Neutrophil (primary cell): ENCODE data around the gene CAMTA1.

Experiments used
- H3K27ac ChIP-seq: fragments of 200-600 bp; sonication (generic); 2 replicates; pipeline ENCODE4 v1.5.1; 2016; ENCODE audit warnings: mild to moderate bottlenecking, moderate library complexity
- H3K27me3 ChIP-seq: fragments of 200-600 bp; sonication (generic); 2 replicates; pipeline ENCODE4 v1.6.0; 2016; ENCODE audit warnings: mild to moderate bottlenecking
- H3K36me3 ChIP-seq: fragments of 200-600 bp; sonication (generic); 2 replicates; pipeline ENCODE4 v1.5.1; 2017
- H3K4me1 ChIP-seq, 2 experiments: fragments of 200-600 bp in 1 of 2; sonication (generic) in 1 of 2; 1 replicate in 1 of 2; 2 replicates in 1 of 2; pipeline versions ENCODE4 v1.5.1 to v1.6.1; 2013 to 2016; ENCODE audit warnings: low read depth in 1 of 2, low read length in 1 of 2, mild to moderate bottlenecking in 1 of 2, moderate library complexity in 1 of 2; ENCODE audit not compliant: control insufficient read depth in 1 of 2, insufficient read depth in 1 of 2
- H3K4me3 ChIP-seq, 2 experiments: fragments of 200-600 bp in 1 of 2; sonication (generic) in 1 of 2; 1 replicate in 1 of 2; 2 replicates in 1 of 2; pipeline ENCODE4 v1.5.1; 2013 to 2016; ENCODE audit warnings: low read depth in 1 of 2, low read length in 1 of 2, mild to moderate bottlenecking in 1 of 2, moderate library complexity in 1 of 2
- H3K9me3 ChIP-seq: fragments of 200-600 bp; sonication (generic); 2 replicates; pipeline ENCODE4 v1.5.1; 2016
- CTCF ChIP-seq: fragments of 200-600 bp; sonication (generic); IDR thresholded peaks from 2 replicates; pipeline ENCODE4 v1.5.1; 2016; ENCODE audit warnings: antibody characterized with exemption

CAMTA1 gene

DNA sequence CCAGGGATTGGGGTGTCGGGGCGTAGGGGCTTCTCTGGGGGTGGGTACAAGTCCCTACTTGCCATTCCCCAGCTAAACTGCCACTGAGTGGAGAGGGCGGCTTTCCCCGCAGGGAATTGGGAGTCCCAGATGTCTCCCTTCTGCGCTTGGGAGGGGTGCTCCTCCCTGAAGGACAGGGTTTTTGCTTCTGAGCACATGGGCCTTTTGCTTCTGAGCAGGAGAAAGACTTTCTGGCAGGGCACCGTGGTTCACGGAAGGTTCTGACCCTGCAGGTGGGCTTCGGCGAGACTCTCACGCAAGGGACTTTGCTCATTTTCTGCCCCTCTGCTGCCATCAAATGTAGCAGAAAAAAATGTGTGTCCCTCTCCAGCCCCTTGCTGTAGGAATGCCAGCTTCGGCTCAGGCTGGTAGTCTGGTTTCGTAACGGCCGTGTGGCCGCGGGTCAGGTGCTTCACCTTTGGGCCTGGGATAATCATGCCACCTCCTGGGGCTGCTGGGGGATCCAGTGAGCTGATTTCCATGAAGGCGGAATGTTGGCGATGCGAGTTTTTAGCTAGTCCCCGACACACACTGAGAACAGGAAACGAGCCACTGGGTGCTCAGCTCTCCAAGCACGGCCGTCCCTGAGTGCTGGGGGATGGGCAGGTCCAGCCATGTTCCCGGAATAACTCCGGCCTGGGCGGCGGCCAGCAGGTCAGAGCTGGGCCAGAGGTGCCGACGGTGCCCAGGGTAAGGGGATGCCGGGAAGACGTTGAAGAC, 364.0 kb downstream of the CAMTA1 start:
- Histone ChIP-seq H3K36me3 (no peaks in the 10 kb centered on the region), H3K27ac (no peak overlapping the region), H3K27me3 (peaks cover 26% of the 10 kb centered on the region), H3K4me1 (no peaks in the 10 kb centered on the region), H3K9me3 (no peaks in the 10 kb centered on the region), H3K4me3 (no peak overlapping the region)
- TF ChIP-seq CTCF: no peak

DNA sequence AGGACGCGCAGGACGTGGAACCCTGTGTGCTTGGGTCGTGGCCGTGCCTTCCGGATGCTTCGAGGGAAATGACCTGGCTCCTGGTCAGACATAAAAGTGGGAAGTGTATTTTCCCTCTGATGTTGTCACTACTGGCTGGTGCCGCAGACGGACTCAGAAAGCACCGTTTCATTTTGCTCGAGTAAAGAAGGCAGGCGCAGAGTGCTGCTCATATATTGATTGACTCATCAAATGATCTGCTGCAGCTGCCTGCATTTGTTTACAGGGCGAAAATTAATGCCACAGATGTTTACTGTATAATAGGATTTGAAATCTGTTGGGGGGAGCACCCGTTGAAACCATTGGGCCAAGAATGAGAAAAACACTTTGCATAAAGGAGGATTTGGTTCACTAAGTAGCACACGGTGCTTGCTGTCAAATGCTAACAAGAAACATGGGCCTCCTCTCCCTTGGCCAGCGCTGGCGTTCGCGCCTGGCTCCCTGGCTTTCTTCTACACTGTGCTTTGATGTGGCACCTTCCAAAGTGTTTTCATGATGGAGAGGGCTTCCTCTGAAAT, 365.5 kb downstream of the CAMTA1 start:
- TF ChIP-seq CTCF: no peak
- no peak overlapping the region for H3K27ac ChIP-seq
- H3K4me1 ChIP-seq: no peaks in the 10 kb centered on the region
- H3K4me3 ChIP-seq: no peak overlapping the region
- peaks cover 26% of the 10 kb centered on the region for H3K27me3 ChIP-seq
- H3K9me3 ChIP-seq: no peaks in the 10 kb centered on the region
- no peaks in the 10 kb centered on the region for H3K36me3 ChIP-seq

- H3K4me1 ChIP-seq: no peaks in the 10 kb centered on the region
- H3K36me3 ChIP-seq: no peaks in the 10 kb centered on the region
- H3K27ac ChIP-seq: no peak overlapping the region
- no peak for TF ChIP-seq CTCF
- H3K9me3 ChIP-seq: no peaks in the 10 kb centered on the region
- peaks cover 26% of the 10 kb centered on the region for H3K27me3 ChIP-seq
- H3K4me3 ChIP-seq: no peak overlapping the region
Measured at GRCh38 chr1:7151978-7152377, 366.7 kb downstream of the CAMTA1 start.

- H3K4me1 ChIP-seq: no peaks in the 10 kb centered on the region
- H3K36me3 ChIP-seq: no peaks in the 10 kb centered on the region
- no peaks in the 10 kb centered on the region for H3K9me3 ChIP-seq
- no peak for TF ChIP-seq CTCF
- H3K27ac ChIP-seq: no peak overlapping the region
- H3K4me3 ChIP-seq: no peak overlapping the region
- peaks cover 26% of the 10 kb centered on the region for H3K27me3 ChIP-seq
Measured at GRCh38 chr1:7152655-7153054, 367.4 kb downstream of the CAMTA1 start.

GRCh38 chr1:7153464-7153863, 368.2 kb downstream of the CAMTA1 start:
- Histone ChIP-seq H3K27ac (no peak overlapping the region), H3K27me3 (peaks cover 26% of the 10 kb centered on the region), H3K4me1 (no peaks in the 10 kb centered on the region), H3K4me3 (no peak overlapping the region), H3K9me3 (no peaks in the 10 kb centered on the region), H3K36me3 (no peaks in the 10 kb centered on the region)
- no peak for TF ChIP-seq CTCF
